EH (cell line): ENCODE data around the gene SPOCK3.
"Not testable (repeated sequence)": the region's sequence is repeated elsewhere in the genome, so short reads cannot be mapped to it uniquely, and the experiment has no call there.

Source experiments
- DNase-seq: peaks from one replicate; pipeline ENCODE4 v3.0.0-alpha.2; 2015; ENCODE audit warnings: low read depth

SPOCK3 gene

GRCh38 chr4:167234316-167234881, at the start of gene SPOCK3:
Gene SPOCK3 (minus strand): TSS chr4:167234494.
- DNase-seq: peak; percentile 5

- DNase-seq: no peak
Measured at GRCh38 chr4:167282171-167282864, 48.0 kb upstream of the SPOCK3 start.

GRCh38 chr4:167281545-167281944, 47.3 kb upstream of the SPOCK3 start:
- DNase-seq: not testable (repeated sequence)

GRCh38 chr4:167274351-167274750, 40.1 kb upstream of the SPOCK3 start:
- no peak for DNase-seq

- no peak for DNase-seq
Measured at GRCh38 chr4:167265231-167265630, 30.9 kb upstream of the SPOCK3 start.

GRCh38 chr4:167248271-167248670, 14.0 kb upstream of the SPOCK3 start:
- DNase-seq: no peak

GRCh38 chr4:167239627-167240026, 5.3 kb upstream of the SPOCK3 start:
- no peak for DNase-seq

GRCh38 chr4:167238226-167238625, 3.9 kb upstream of the SPOCK3 start:
- no peak for DNase-seq

- no peak for DNase-seq
Measured at GRCh38 chr4:167233685-167234315, 494 bp downstream of the SPOCK3 start.

- DNase-seq: no peak
Measured at GRCh38 chr4:167232805-167233684, 1.2 kb downstream of the SPOCK3 start.

GRCh38 chr4:167230744-167231143, 3.5 kb downstream of the SPOCK3 start:
- no peak for DNase-seq

- no peak for DNase-seq
Measured at GRCh38 chr4:167222099-167222498, 12.2 kb downstream of the SPOCK3 start.

- DNase-seq: no peak
Measured at GRCh38 chr4:167221084-167221483, 13.2 kb downstream of the SPOCK3 start.

- no peak for DNase-seq
Measured at GRCh38 chr4:167218022-167218608, 16.2 kb downstream of the SPOCK3 start.

GRCh38 chr4:167216783-167217182, 17.5 kb downstream of the SPOCK3 start:
- DNase-seq: no peak

- DNase-seq: no peak
Measured at GRCh38 chr4:167210166-167210565, 24.1 kb downstream of the SPOCK3 start.

GRCh38 chr4:167196344-167197012, 37.8 kb downstream of the SPOCK3 start:
- DNase-seq: no peak

GRCh38 chr4:167190379-167190778, 43.9 kb downstream of the SPOCK3 start:
- DNase-seq: no peak

GRCh38 chr4:167185465-167185864, 48.8 kb downstream of the SPOCK3 start:
- DNase-seq: no peak

GRCh38 chr4:167183036-167183435, 51.3 kb downstream of the SPOCK3 start:
- no peak for DNase-seq

GRCh38 chr4:167177925-167178324, 56.4 kb downstream of the SPOCK3 start:
- DNase-seq: no peak
